ENCODE measurements around the gene ZNF766.
"Not testable (repeated sequence)": the region's sequence is repeated elsewhere in the genome, so short reads cannot be mapped to it uniquely, and the experiment has no call there.

Gene ZNF766

GRCh38 chr19:52269338-52270261, at the start of gene ZNF766:
Gene ZNF766 (plus strand): TSS chr19:52269587. CDS start chr19:52269614, 27 bp downstream.
- peak; percentile 91 for DNase-seq (ENCODE audit: extremely low spot score, insufficient read length, low read depth)
- peak; percentile 97 for FAIRE-seq

GRCh38 chr19:52219611-52220010, 49.8 kb upstream of the ZNF766 start:
- no peak for FAIRE-seq
- DNase-seq (ENCODE audit: extremely low spot score, insufficient read length, low read depth): no peak

- FAIRE-seq (no peak), DNase-seq (ENCODE audit: extremely low spot score, insufficient read length, low read depth) (no peak)
These were observed 48.4 kb upstream of the ZNF766 start for GRCh38 chr19:52221031-52221430.

- no peak for FAIRE-seq
These were observed 47.5 kb upstream of the ZNF766 start for GRCh38 chr19:52221831-52222375.

GRCh38 chr19:52224211-52224610, 45.2 kb upstream of the ZNF766 start:
- DNase-seq (ENCODE audit: extremely low spot score, insufficient read length, low read depth) (no peak), FAIRE-seq (no peak)

More at GRCh38 chr19:52221831-52222375, 47.5 kb upstream of the ZNF766 start:
- DNase-seq (ENCODE audit: extremely low spot score, insufficient read length, low read depth): no peak

GRCh38 chr19:52226652-52227051, 42.7 kb upstream of the ZNF766 start:
- no peak for DNase-seq (ENCODE audit: extremely low spot score, insufficient read length, low read depth)
- FAIRE-seq: no peak

- DNase-seq (ENCODE audit: extremely low spot score, insufficient read length, low read depth): no peak
- FAIRE-seq: no peak
These were observed 42.0 kb upstream of the ZNF766 start for GRCh38 chr19:52227196-52227940.

- DNase-seq (ENCODE audit: extremely low spot score, insufficient read length, low read depth) (no peak), FAIRE-seq (no peak)
These were observed 41.4 kb upstream of the ZNF766 start for GRCh38 chr19:52227980-52228379.

GRCh38 chr19:52229524-52229923, 39.9 kb upstream of the ZNF766 start:
- FAIRE-seq: no peak
- no peak for DNase-seq (ENCODE audit: extremely low spot score, insufficient read length, low read depth)

- DNase-seq (ENCODE audit: extremely low spot score, insufficient read length, low read depth) (no peak), FAIRE-seq (no peak)
These were observed 38.7 kb upstream of the ZNF766 start for GRCh38 chr19:52230685-52231084.

- FAIRE-seq: no peak
- no peak for DNase-seq (ENCODE audit: extremely low spot score, insufficient read length, low read depth)
These were observed 38.1 kb upstream of the ZNF766 start for GRCh38 chr19:52231154-52231910.

GRCh38 chr19:52234406-52234805, 35.0 kb upstream of the ZNF766 start:
- FAIRE-seq (no peak), DNase-seq (ENCODE audit: extremely low spot score, insufficient read length, low read depth) (no peak)

GRCh38 chr19:52237197-52237596, 32.2 kb upstream of the ZNF766 start:
- FAIRE-seq: no peak
- DNase-seq (ENCODE audit: extremely low spot score, insufficient read length, low read depth): no peak

GRCh38 chr19:52237771-52238400, 31.5 kb upstream of the ZNF766 start:
- DNase-seq (ENCODE audit: extremely low spot score, insufficient read length, low read depth) (no peak), FAIRE-seq (peak; percentile 96)

GRCh38 chr19:52244021-52244420, 25.4 kb upstream of the ZNF766 start:
- FAIRE-seq (no peak), DNase-seq (ENCODE audit: extremely low spot score, insufficient read length, low read depth) (no peak)

- FAIRE-seq (no peak), DNase-seq (ENCODE audit: extremely low spot score, insufficient read length, low read depth) (no peak)
These were observed 21.1 kb upstream of the ZNF766 start for GRCh38 chr19:52248241-52248640.

- FAIRE-seq: no peak
These were observed 11.0 kb upstream of the ZNF766 start for GRCh38 chr19:52258426-52258825.

GRCh38 chr19:52265556-52265955, 3.8 kb upstream of the ZNF766 start:
- not testable (repeated sequence) for FAIRE-seq

More at GRCh38 chr19:52258426-52258825, 11.0 kb upstream of the ZNF766 start:
- no peak for DNase-seq (ENCODE audit: extremely low spot score, insufficient read length, low read depth)

GRCh38 chr19:52270266-52270885, 989 bp downstream of the ZNF766 start:
- no peak for DNase-seq (ENCODE audit: extremely low spot score, insufficient read length, low read depth)
- FAIRE-seq: no peak

More at GRCh38 chr19:52265556-52265955, 3.8 kb upstream of the ZNF766 start:
- DNase-seq (ENCODE audit: extremely low spot score, insufficient read length, low read depth): not testable (repeated sequence)

All from GM18507 (cell line).